PC-3 (cell line): ENCODE data around the gene HMGCLL1. TPM values are rescaled to one million over a fixed set of nuclear protein-coding genes. Genes with fewer than 3 reads are reported as not detected.

Experiments
- ATAC-seq: fragments of 200-7000 bp; cut with Tn5 transposase; 2 replicates; pipeline ENCODE4 v1.9.1; 2020; ENCODE audit warnings: mild to moderate bottlenecking, moderate library complexity
- BruUV-seq: library from RNA; stranded (reverse); fragments of 400-500 nt; replicated peaks from 2 replicates; lab custom pipeline; 2021; lab: Mats Ljungman, UMichigan
- CTCF ChIA-PET: fragments of 300-600 bp; sonication (Branson Sonifier 250); formaldehyde crosslinking; loops from one replicate; lab custom pipeline; 2022; ENCODE audit warnings: antibody characterized with exemption; lab: Charles Lee
- POLR2A ChIA-PET: fragments of 300-600 bp; sonication (Branson Sonifier 250); formaldehyde crosslinking; loops from one replicate; lab custom pipeline; 2022; ENCODE audit warnings: antibody characterized with exemption; ENCODE audit not compliant: unreplicated experiment; lab: Charles Lee
- DNase-seq: peaks from one replicate; pipeline ENCODE4 v3.0.0-alpha.2; 2015
- H2AFZ ChIP-seq: fragments of 300-600 bp; sonication (generic); 2 replicates; pipeline ENCODE4 v1.6.0; 2016; ENCODE audit warnings: antibody characterized with exemption, low read length
- H3F3A ChIP-seq: fragments of 300-600 bp; sonication (generic); one replicate; pipeline ENCODE4 v1.6.0; 2017; ENCODE audit warnings: antibody characterized with exemption, low read length, control low read depth, mild to moderate bottlenecking; ENCODE audit not compliant: unreplicated experiment
- H3K27ac ChIP-seq: fragments of 300-600 bp; sonication (generic); 2 replicates; pipeline ENCODE4 v1.5.1; 2016; ENCODE audit warnings: mild to moderate bottlenecking, low read length
- H3K27me3 ChIP-seq: fragments of 300-600 bp; sonication (generic); 2 replicates; pipeline ENCODE4 v1.6.1; 2016; ENCODE audit warnings: low read length, mixed read lengths
- H3K36me3 ChIP-seq: fragments of 300-600 bp; sonication (generic); 2 replicates; pipeline ENCODE4 v1.6.1; 2016; ENCODE audit warnings: low read depth, mixed run types, low read length, mixed read lengths
- H3K4me1 ChIP-seq: fragments of 300-600 bp; sonication (generic); 2 replicates; pipeline ENCODE4 v1.5.1; 2016; ENCODE audit warnings: low read length; ENCODE audit not compliant: insufficient read depth
- H3K4me2 ChIP-seq: fragments of 300-600 bp; sonication (generic); 2 replicates; pipeline ENCODE4 v1.6.0; 2016; ENCODE audit warnings: low read length
- H3K4me3 ChIP-seq: fragments of 300-600 bp; sonication (generic); 2 replicates; pipeline ENCODE4 v1.5.1; 2016; ENCODE audit warnings: mild to moderate bottlenecking, low read length, mixed read lengths
- H3K79me2 ChIP-seq: fragments of 300-600 bp; sonication (generic); 2 replicates; pipeline ENCODE4 v1.6.1; 2017; ENCODE audit warnings: low read length, mixed read lengths
- H3K9ac ChIP-seq: fragments of 300-600 bp; sonication (generic); 2 replicates; pipeline ENCODE4 v1.6.0; 2016; ENCODE audit warnings: mild to moderate bottlenecking, low read length
- H3K9me2 ChIP-seq: fragments of 300-600 bp; sonication (generic); replicated peaks from 2 replicates; pipeline ENCODE4 v1.6.1; 2016; ENCODE audit warnings: mixed run types, low read length, mixed read lengths
- H3K9me3 ChIP-seq: fragments of 300-600 bp; sonication (generic); 2 replicates; pipeline ENCODE4 v1.6.1; 2016; ENCODE audit warnings: low read length, mixed read lengths
- H4K20me1 ChIP-seq: fragments of 300-600 bp; sonication (generic); 2 replicates; pipeline ENCODE4 v1.6.1; 2016; ENCODE audit warnings: low read length, mixed read lengths
- CTCF ChIP-seq: fragments of 300-600 bp; sonication (generic); conservative IDR thresholded peaks from 2 replicates; pipeline ENCODE4 v1.5.1; 2017; ENCODE audit warnings: antibody characterized with exemption, low read depth, mild to moderate bottlenecking, low read length
- EZH2 ChIP-seq: fragments of 300-600 bp; sonication (generic); IDR thresholded peaks from one replicate; pipeline ENCODE4 v1.6.1; 2017; ENCODE audit warnings: antibody characterized with exemption, mild to moderate bottlenecking, low read length; ENCODE audit not compliant: unreplicated experiment
- EZH2phosphoT487 ChIP-seq: fragments of 300-600 bp; sonication (generic); IDR thresholded peaks from 2 replicates; pipeline ENCODE4 v1.6.1; 2018; ENCODE audit warnings: mild to moderate bottlenecking, antibody characterized with exemption, low read length, borderline replicate concordance
- intact Hi-C: fragments of 100-400 bp; cut with micrococcal nuclease; formaldehyde crosslinking; loops from 2 replicates; pipeline ENCODE4 v1.9.0; 2023
- total RNA-seq: library from RNA; depleted of rRNA; stranded (reverse); fragments of >200 nt; gene quantifications from 2 replicates; pipeline ENCODE4 v1.2.3, GENCODE V29; 2014

Gene HMGCLL1
- total RNA-seq, 1 experiment from 2014 or later, result not detected

DNA sequence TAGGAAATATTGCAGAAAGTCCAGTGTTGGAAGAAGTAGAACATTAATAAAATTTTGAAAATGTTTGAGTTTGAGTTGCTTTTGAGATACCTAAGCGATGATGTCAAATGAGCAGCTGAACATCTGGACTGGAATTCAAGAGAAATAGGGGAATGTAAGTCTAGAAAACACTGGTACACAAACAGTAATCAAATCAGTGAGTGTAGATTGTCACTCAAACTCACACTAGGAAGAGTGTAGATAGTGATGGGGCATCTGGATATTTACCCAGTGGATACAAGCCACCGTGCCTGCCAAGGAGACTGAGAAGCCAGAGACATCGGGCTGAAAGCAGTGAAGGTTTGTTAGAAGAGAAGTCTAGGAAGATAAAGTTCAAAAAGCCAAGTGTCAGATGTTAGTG is 2.2 kb downstream of the HMGCLL1 start:
- Histone ChIP-seq H3K4me3 (no peak overlapping the region), H2AFZ (no peak overlapping the region), H3K79me2 (no peaks in the 10 kb centered on the region), H3K4me1 (no peaks in the 10 kb centered on the region), H3F3A (no peaks in the 10 kb centered on the region), H3K36me3 (no peaks in the 10 kb centered on the region), H3K27me3 (peaks cover 4% of the 10 kb centered on the region; the same call in 1 of the 2 replicates), H3K9me3 (no peaks in the 10 kb centered on the region), H3K9ac (no peak overlapping the region), H4K20me1 (no peaks in the 10 kb centered on the region), H3K9me2 (no peaks in the 10 kb centered on the region), H3K4me2 (no peak overlapping the region), H3K27ac (no peak overlapping the region)
- ATAC-seq, result no peak
- no peak for DNase-seq
- TF ChIP-seq EZH2, result no peak
- no peak for TF ChIP-seq EZH2phosphoT487
- TF ChIP-seq CTCF, result no peak
- CTCF ChIA-PET, result no interaction called here
- no TSS peak for BruUV-seq
- POLR2A ChIA-PET, result no interaction called here
- intact Hi-C loops, result no loop called here

DNA sequence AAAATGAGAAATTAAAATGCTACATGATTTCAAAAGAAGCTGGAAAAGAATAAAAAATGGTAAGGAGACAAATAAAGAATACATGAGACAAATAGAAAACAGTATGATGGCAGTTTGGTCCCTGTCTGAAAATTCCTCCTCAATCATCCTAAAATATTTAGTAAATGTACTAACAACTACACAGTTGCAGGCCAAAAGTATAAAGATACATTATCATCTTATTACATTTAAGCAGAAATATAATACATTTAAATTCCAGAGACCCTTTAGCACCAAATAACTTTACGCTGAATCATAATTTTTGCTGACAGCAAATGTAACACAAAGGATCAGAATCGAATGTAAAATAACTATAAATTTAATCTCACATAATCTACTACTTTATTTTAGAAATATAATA is 4.4 kb downstream of the HMGCLL1 start:
- ChIA-PET POLR2A (no interaction called here), CTCF (no interaction called here)
- Histone ChIP-seq H3K9me2 (no peaks in the 10 kb centered on the region), H3K4me3 (no peak overlapping the region), H3K27me3 (peaks cover 4% of the 10 kb centered on the region; the same call in 1 of the 2 replicates), H3K4me2 (no peak overlapping the region), H3K27ac (no peak overlapping the region), H2AFZ (no peak overlapping the region), H3K4me1 (no peaks in the 10 kb centered on the region), H3F3A (no peaks in the 10 kb centered on the region), H3K36me3 (no peaks in the 10 kb centered on the region), H3K9ac (no peak overlapping the region), H3K79me2 (no peaks in the 10 kb centered on the region), H3K9me3 (no peaks in the 10 kb centered on the region), H4K20me1 (no peaks in the 10 kb centered on the region)
- DNase-seq, result no peak
- ATAC-seq, result no peak
- no TSS peak for BruUV-seq
- intact Hi-C loops, result no loop called here
- TF ChIP-seq EZH2phosphoT487, result no peak
- TF ChIP-seq CTCF, result no peak
- TF ChIP-seq EZH2, result no peak

GRCh38 chr6:55569638-55570037 is 9.4 kb downstream of the HMGCLL1 start:
- no peaks in the 10 kb centered on the region for H3K79me2 ChIP-seq

More at GRCh38 chr6:55569638-55570037, 9.4 kb downstream of the HMGCLL1 start:
- ATAC-seq (no peak), DNase-seq (no peak)
- no peak overlapping the region for H3K4me3 ChIP-seq
- no peaks in the 10 kb centered on the region for H3K4me1 ChIP-seq
- H3K9ac ChIP-seq, result no peak overlapping the region
- no peak overlapping the region for H2AFZ ChIP-seq
- no peak for TF ChIP-seq EZH2phosphoT487
- no peak for TF ChIP-seq EZH2
- TF ChIP-seq CTCF, result no peak
- H3K4me2 ChIP-seq, result no peak overlapping the region
- H3F3A ChIP-seq, result no peaks in the 10 kb centered on the region
- ChIA-PET CTCF (no interaction called here), POLR2A (no interaction called here)
- intact Hi-C loops, result no loop called here
- no TSS peak for BruUV-seq
- H3K27ac ChIP-seq, result no peak overlapping the region
- no peaks in the 10 kb centered on the region for H3K36me3 ChIP-seq
- peaks cover 7% of the 10 kb centered on the region; the same call in 1 of the 2 replicates for H3K27me3 ChIP-seq
- H3K9me2 ChIP-seq, result no peaks in the 10 kb centered on the region
- no peaks in the 10 kb centered on the region for H4K20me1 ChIP-seq
- no peaks in the 10 kb centered on the region for H3K9me3 ChIP-seq
